Stimulated activated CD4-positive, alpha-beta T cell treated with anti-CD3 and anti-CD28 coated beads, Interleukin-12 subunit alpha, Interleukin-12 subunit beta, amount 100 ng/mL, for 24 hours (primary cell): Measurements from ENCODE around the gene PRAMEF5.
"Not testable (repeated sequence)": the region's sequence is repeated elsewhere in the genome, so short reads cannot be mapped to it uniquely, and the experiment has no call there.

Experiments
- DNase-seq, 2 experiments: peaks; one replicate each; pipeline ENCODE4 v3.0.0-alpha.2; 2020; ENCODE audit warnings: low read depth in 2 of 2

Gene PRAMEF5

GRCh38 chr1:13277016-13277415 lies 23.0 kb downstream of the PRAMEF5 start:
- DNase-seq = not testable (repeated sequence)

- DNase-seq = not testable (repeated sequence)
Measured at GRCh38 chr1:13279617-13280016, 25.6 kb downstream of the PRAMEF5 start.

GRCh38 chr1:13285037-13285436 lies 31.0 kb downstream of the PRAMEF5 start, which contains the start of gene PRAMEF8:
PRAMEF8 (minus strand) TSS chr1:13285137; CDS start chr1:13284091, 1,046 bp downstream.
- DNase-seq = not testable (repeated sequence)

- not testable (repeated sequence) for DNase-seq
Measured at GRCh38 chr1:13289030-13289429, 35.0 kb downstream of the PRAMEF5 start.

GRCh38 chr1:13297216-13297931 lies 43.4 kb downstream of the PRAMEF5 start:
- DNase-seq = not testable (repeated sequence)

GRCh38 chr1:13298699-13299098 lies 44.7 kb downstream of the PRAMEF5 start:
- not testable (repeated sequence) for DNase-seq

GRCh38 chr1:13302197-13302596 lies 48.2 kb downstream of the PRAMEF5 start:
- not testable (repeated sequence) for DNase-seq

- not testable (repeated sequence) for DNase-seq
Measured at GRCh38 chr1:13303239-13303638, 49.2 kb downstream of the PRAMEF5 start, which contains the start of gene PRAMEF33. PRAMEF33 (plus strand) TSS chr1:13303539; CDS start chr1:13305955, 2,416 bp downstream.
